GM18951 (cell line): Measurements from ENCODE around the gene APCDD1L.
"Not testable (repeated sequence)": the region's sequence is repeated elsewhere in the genome, so short reads cannot be mapped to it uniquely, and the experiment has no call there.

Source experiments
- POLR2A ChIP-seq: IDR thresholded peaks from 4 replicates; pipeline ENCODE4 v1.6.1; 2011; ENCODE audit warnings: mild to moderate bottlenecking; ENCODE audit not compliant: insufficient read length, insufficient read depth; ENCODE audit errors: extremely low read depth
- in situ Hi-C: fragments of 300-500 bp; cut with MboI; formaldehyde crosslinking; loops from one replicate; pipeline ENCODE4 v1.12.0; 2022; ENCODE audit warnings: low sequenced_read_pairs, mixed read lengths, inconsistent platforms; ENCODE audit not compliant: unreplicated experiment

Gene APCDD1L

GRCh38 chr20:58438970-58439808 is 76.0 kb downstream of the APCDD1L start:
- in situ Hi-C loops = no loop called here
- TF ChIP-seq POLR2A = no peak

GRCh38 chr20:58436868-58437645 is 78.1 kb downstream of the APCDD1L start:
- in situ Hi-C loops = no loop called here
- TF ChIP-seq POLR2A = no peak

GRCh38 chr20:58435237-58435636 is 80.0 kb downstream of the APCDD1L start:
- no peak for TF ChIP-seq POLR2A
- in situ Hi-C loops = no loop called here

GRCh38 chr20:58434326-58434725 is 80.9 kb downstream of the APCDD1L start:
- in situ Hi-C loops = no loop called here
- TF ChIP-seq POLR2A = no peak

GRCh38 chr20:58433759-58434158 is 81.4 kb downstream of the APCDD1L start:
- in situ Hi-C loops = no loop called here
- TF ChIP-seq POLR2A = no peak

- TF ChIP-seq POLR2A = no peak
- in situ Hi-C loops = no loop called here
These were observed 82.1 kb downstream of the APCDD1L start for GRCh38 chr20:58433029-58433647.

- in situ Hi-C loops = no loop called here
- no peak for TF ChIP-seq POLR2A
These were observed 82.8 kb downstream of the APCDD1L start for GRCh38 chr20:58432186-58432954.

- TF ChIP-seq POLR2A = no peak
- in situ Hi-C loops = no loop called here
These were observed 84.1 kb downstream of the APCDD1L start for GRCh38 chr20:58431134-58431533.

GRCh38 chr20:58429303-58429702 is 85.9 kb downstream of the APCDD1L start:
- in situ Hi-C loops = no loop called here
- TF ChIP-seq POLR2A = no peak

- no peak for TF ChIP-seq POLR2A
- in situ Hi-C loops = no loop called here
These were observed 86.8 kb downstream of the APCDD1L start for GRCh38 chr20:58428364-58428763.

GRCh38 chr20:58427571-58427970 is 87.6 kb downstream of the APCDD1L start:
- in situ Hi-C loops = not testable (repeated sequence)

- in situ Hi-C loops = no loop called here
- TF ChIP-seq POLR2A = no peak
These were observed 90.8 kb downstream of the APCDD1L start for GRCh38 chr20:58424218-58424969.
